HG02678 (cell line): ENCODE results near the gene HYAL2.

ENCODE experiments used
- ATAC-seq: cut with Tn5 transposase; IDR thresholded peaks from one replicate; pipeline ENCODE4 v1.9.1; 2021; ENCODE audit warnings: mild to moderate bottlenecking, moderate library complexity; ENCODE audit not compliant: unreplicated experiment

The HYAL2 gene

GRCh38 chr3:50331364-50331907, 8.9 kb upstream of the HYAL2 start:
- no peak for ATAC-seq

GRCh38 chr3:50330330-50330729, 7.8 kb upstream of the HYAL2 start:
- ATAC-seq = no peak

- ATAC-seq = peak; percentile 94
These were observed 5.6 kb upstream of the HYAL2 start, which contains the start of gene TUSC2 for GRCh38 chr3:50327943-50328691. Gene TUSC2, minus strand, starts transcription at chr3:50328223. Its CDS starts 124 bp downstream, at chr3:50328099.

- no peak for ATAC-seq
These were observed 4.6 kb upstream of the HYAL2 start for GRCh38 chr3:50327129-50327528.

GRCh38 chr3:50326182-50326541, 3.6 kb upstream of the HYAL2 start:
- no peak for ATAC-seq

- ATAC-seq = no peak
These were observed 3.1 kb upstream of the HYAL2 start for GRCh38 chr3:50325497-50326181.

- no peak for ATAC-seq
These were observed 2.6 kb upstream of the HYAL2 start for GRCh38 chr3:50325113-50325480.

- no peak for ATAC-seq
These were observed 2.0 kb upstream of the HYAL2 start for GRCh38 chr3:50324351-50325112.

- no peak for ATAC-seq
These were observed 1.2 kb upstream of the HYAL2 start for GRCh38 chr3:50323614-50324199.

- ATAC-seq = no peak
These were observed 601 bp upstream of the HYAL2 start for GRCh38 chr3:50323092-50323600.

- ATAC-seq = no peak
These were observed 495 bp downstream of the HYAL2 start for GRCh38 chr3:50322115-50322385.

GRCh38 chr3:50321336-50322114, 1.0 kb downstream of the HYAL2 start:
- ATAC-seq = peak; percentile 83

GRCh38 chr3:50320853-50321335, 1.7 kb downstream of the HYAL2 start:
- peak; percentile 59 for ATAC-seq

GRCh38 chr3:50319894-50320625, 2.5 kb downstream of the HYAL2 start:
- ATAC-seq = no peak

- no peak for ATAC-seq
These were observed 3.2 kb downstream of the HYAL2 start for GRCh38 chr3:50319181-50319893.

GRCh38 chr3:50318615-50319014, 3.9 kb downstream of the HYAL2 start:
- ATAC-seq = no peak

GRCh38 chr3:50318163-50318562, 4.4 kb downstream of the HYAL2 start:
- ATAC-seq = no peak

GRCh38 chr3:50317300-50317699, 5.2 kb downstream of the HYAL2 start:
- no peak for ATAC-seq
